Stimulated activated CD8-positive, alpha-beta memory T cell treated with anti-CD3 and anti-CD28 coated beads, Interleukin-12 subunit alpha, Interleukin-12 subunit beta, amount 100 ng/mL, for 4 hours (primary cell): ENCODE measurements around the gene PTPRM.

ENCODE experiments used
- DNase-seq: peaks from one replicate; pipeline ENCODE4 v3.0.0-alpha.2; 2020; ENCODE audit warnings: low read depth

PTPRM gene

GRCh38 chr18:8286303-8286702 lies 719.2 kb downstream of the PTPRM start:
- no peak for DNase-seq

GRCh38 chr18:8287196-8287885 lies 720.2 kb downstream of the PTPRM start:
- no peak for DNase-seq

GRCh38 chr18:8288472-8289195 lies 721.5 kb downstream of the PTPRM start:
- no peak for DNase-seq

- no peak for DNase-seq
These were observed 723.3 kb downstream of the PTPRM start for GRCh38 chr18:8290435-8290834.

GRCh38 chr18:8290913-8291312 lies 723.8 kb downstream of the PTPRM start:
- no peak for DNase-seq

GRCh38 chr18:8293184-8293583 lies 726.1 kb downstream of the PTPRM start:
- no peak for DNase-seq

GRCh38 chr18:8296886-8297616 lies 729.9 kb downstream of the PTPRM start:
- no peak for DNase-seq

GRCh38 chr18:8298186-8298585 lies 731.1 kb downstream of the PTPRM start:
- no peak for DNase-seq

GRCh38 chr18:8299054-8299980 lies 732.2 kb downstream of the PTPRM start:
- DNase-seq: no peak

GRCh38 chr18:8300751-8301410 lies 733.8 kb downstream of the PTPRM start:
- no peak for DNase-seq

- DNase-seq: no peak
These were observed 734.5 kb downstream of the PTPRM start for GRCh38 chr18:8301427-8302172.

- no peak for DNase-seq
These were observed 736.1 kb downstream of the PTPRM start for GRCh38 chr18:8303151-8303755.

- DNase-seq: no peak
These were observed 740.8 kb downstream of the PTPRM start for GRCh38 chr18:8307960-8308359.

GRCh38 chr18:8313043-8313442 lies 745.9 kb downstream of the PTPRM start:
- DNase-seq: no peak

GRCh38 chr18:8314124-8314523 lies 747.0 kb downstream of the PTPRM start:
- no peak for DNase-seq

- DNase-seq: no peak
These were observed 752.8 kb downstream of the PTPRM start for GRCh38 chr18:8319798-8320489.

- no peak for DNase-seq
These were observed 755.4 kb downstream of the PTPRM start for GRCh38 chr18:8322486-8322885.

GRCh38 chr18:8324343-8325065 lies 757.4 kb downstream of the PTPRM start:
- no peak for DNase-seq
